Breast epithelium (tissue), 3 donors: ENCODE data around the gene DNM3.

ENCODE experiments used
- CTCF ChIP-seq, 3 donors: fragments of 450-650 bp; IDR thresholded peaks; one replicate each; pipeline ENCODE4 v1.5.1; 2016 to 2017; ENCODE audit warnings: antibody characterized with exemption in 3 of 3, mild to moderate bottlenecking in 3 of 3, moderate library complexity in 3 of 3
- POLR2A ChIP-seq: fragments of 450-650 bp; IDR thresholded peaks from one replicate; pipeline ENCODE4 v1.6.1; 2016; ENCODE audit warnings: antibody characterized with exemption, mild to moderate bottlenecking, moderate library complexity
- POLR2AphosphoS5 ChIP-seq, 3 donors: sonication (generic); formaldehyde crosslinking; IDR thresholded peaks; one replicate each; pipeline ENCODE4 v1.6.1; 2017; ENCODE audit warnings: antibody characterized with exemption in 3 of 3

- TF ChIP-seq POLR2A (no peak), CTCF (IDR thresholded peaks at IDR 0.05) (no peak), POLR2AphosphoS5 (IDR thresholded peaks at IDR 0.05) (no peak)
These were observed 296.6 kb downstream of the DNM3 start for GRCh38 chr1:172137703-172138454.
